ENCODE data around the gene NRIP1.

NRIP1 gene

DNA sequence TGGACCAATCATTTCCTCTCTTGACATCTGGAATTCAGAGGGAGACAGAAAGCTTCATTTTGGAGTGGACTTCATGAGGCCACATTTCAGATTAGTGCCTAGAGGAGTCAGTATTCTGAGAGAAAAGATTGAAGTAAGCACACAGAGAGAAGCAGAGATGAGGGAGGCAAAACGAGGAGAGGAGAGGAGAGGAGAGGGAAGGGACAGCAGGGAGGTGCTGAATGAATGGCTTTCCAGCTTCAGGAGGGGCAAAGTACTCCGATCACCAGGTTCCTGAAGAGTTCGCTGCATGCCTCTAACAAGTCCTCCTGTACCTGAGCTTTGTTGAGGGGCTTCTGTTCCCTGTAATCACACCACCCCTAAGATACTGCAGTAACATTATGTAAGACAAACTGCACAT lies 76.0 kb downstream of the NRIP1 start:
- Mint-ChIP-seq H3K36me3 (ENCODE audit: low read depth) (peaks cover 94% of the 10 kb centered on the region), H3K4me1 (peaks cover 55% of the 10 kb centered on the region), H3K9me3 (peaks cover 3% of the 10 kb centered on the region), H3K27me3 (ENCODE audit: low read depth) (no peaks in the 10 kb centered on the region), H3K4me3 (no peak overlapping the region), H3K27ac (peak overlapping the region; percentile 2 to 69 (median 45))
- TF ChIP-seq, protein P1, sequence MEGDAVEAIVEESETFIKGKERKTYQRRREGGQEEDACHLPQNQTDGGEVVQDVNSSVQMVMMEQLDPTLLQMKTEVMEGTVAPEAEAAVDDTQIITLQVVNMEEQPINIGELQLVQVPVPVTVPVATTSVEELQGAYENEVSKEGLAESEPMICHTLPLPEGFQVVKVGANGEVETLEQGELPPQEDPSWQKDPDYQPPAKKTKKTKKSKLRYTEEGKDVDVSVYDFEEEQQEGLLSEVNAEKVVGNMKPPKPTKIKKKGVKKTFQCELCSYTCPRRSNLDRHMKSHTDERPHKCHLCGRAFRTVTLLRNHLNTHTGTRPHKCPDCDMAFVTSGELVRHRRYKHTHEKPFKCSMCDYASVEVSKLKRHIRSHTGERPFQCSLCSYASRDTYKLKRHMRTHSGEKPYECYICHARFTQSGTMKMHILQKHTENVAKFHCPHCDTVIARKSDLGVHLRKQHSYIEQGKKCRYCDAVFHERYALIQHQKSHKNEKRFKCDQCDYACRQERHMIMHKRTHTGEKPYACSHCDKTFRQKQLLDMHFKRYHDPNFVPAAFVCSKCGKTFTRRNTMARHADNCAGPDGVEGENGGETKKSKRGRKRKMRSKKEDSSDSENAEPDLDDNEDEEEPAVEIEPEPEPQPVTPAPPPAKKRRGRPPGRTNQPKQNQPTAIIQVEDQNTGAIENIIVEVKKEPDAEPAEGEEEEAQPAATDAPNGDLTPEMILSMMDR (IDR thresholded peaks at IDR 0.05; ENCODE audit: unreplicated experiment in 3 of 3) = no peak

DNA sequence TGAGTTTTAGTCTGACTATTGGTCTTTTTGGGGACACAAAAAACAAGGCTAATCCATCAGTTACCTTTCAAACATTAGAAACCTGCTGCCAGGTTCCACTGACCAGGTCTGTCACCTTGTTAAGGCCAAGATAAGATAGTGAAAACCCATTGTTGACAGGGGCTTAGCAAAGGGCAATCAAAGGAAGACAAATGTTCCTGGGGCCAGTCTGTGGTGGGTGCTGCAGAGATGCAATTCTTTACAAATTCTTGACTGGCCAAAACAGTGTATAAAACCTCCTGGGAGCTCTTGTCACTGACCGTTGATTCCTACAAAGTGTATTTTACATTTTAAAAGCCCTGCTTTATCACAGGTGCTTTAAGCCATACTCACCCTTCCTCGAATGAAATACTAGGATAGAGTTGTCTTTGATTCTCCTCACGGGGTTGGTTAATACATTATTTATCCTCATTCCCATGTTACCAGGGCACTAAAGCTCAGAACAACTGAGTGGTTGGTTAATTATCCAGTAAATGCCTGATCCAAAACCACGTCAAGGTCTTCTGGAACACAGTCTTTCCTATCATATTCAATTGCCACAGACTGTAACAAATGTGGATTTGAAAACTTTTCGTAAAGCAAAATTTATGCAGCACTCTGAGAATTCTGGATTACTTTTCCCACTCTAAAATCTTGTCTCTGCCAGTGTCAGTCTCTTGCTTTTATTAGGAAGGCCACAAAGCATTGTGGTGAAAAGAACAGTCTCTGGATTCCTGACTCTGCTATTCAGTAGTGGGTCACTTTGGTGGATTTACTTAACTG lies 77.2 kb downstream of the NRIP1 start:
- peaks cover 3% of the 10 kb centered on the region for H3K9me3 Mint-ChIP-seq

DNA sequence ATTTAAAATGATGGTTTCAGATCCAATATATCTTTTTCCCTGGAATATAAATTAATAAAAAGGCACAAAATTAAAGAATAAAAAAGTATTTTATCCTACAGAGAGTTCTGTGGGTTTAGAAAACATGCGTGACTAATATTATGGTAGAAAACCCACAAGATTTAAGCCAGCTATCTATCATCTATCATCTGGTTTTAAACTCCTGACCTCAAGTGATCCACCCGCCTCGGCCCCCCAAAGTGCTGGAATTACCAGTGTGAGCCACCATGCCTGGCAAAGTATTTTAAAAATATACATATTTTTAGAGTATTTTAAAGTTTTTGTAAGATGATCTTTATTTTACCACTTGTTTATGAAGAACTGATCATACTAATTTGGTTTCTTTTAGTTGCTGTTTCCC lies 79.5 kb downstream of the NRIP1 start:
- TF ChIP-seq, protein P1 (IDR thresholded peaks at IDR 0.05; ENCODE audit: unreplicated experiment in 3 of 3) = no peak
- Mint-ChIP-seq H3K27ac (no peak overlapping the region), H3K36me3 (ENCODE audit: low read depth) (peaks cover 83% of the 10 kb centered on the region), H3K9me3 (peaks cover 3% of the 10 kb centered on the region), H3K4me3 (no peak overlapping the region), H3K4me1 (peaks cover 41% of the 10 kb centered on the region), H3K27me3 (ENCODE audit: low read depth) (no peaks in the 10 kb centered on the region)

More for the DNA sequence above, 77.2 kb downstream of the NRIP1 start:
- Mint-ChIP-seq H3K36me3 (ENCODE audit: low read depth) (peaks cover 94% of the 10 kb centered on the region), H3K27me3 (ENCODE audit: low read depth) (no peaks in the 10 kb centered on the region), H3K4me3 (no peak overlapping the region), H3K27ac (peak overlapping the region; percentile 53 to 92 (median 67)), H3K4me1 (peaks cover 58% of the 10 kb centered on the region)
- TF ChIP-seq, protein P1 (IDR thresholded peaks at IDR 0.05; ENCODE audit: unreplicated experiment in 3 of 3) = no peak

DNA sequence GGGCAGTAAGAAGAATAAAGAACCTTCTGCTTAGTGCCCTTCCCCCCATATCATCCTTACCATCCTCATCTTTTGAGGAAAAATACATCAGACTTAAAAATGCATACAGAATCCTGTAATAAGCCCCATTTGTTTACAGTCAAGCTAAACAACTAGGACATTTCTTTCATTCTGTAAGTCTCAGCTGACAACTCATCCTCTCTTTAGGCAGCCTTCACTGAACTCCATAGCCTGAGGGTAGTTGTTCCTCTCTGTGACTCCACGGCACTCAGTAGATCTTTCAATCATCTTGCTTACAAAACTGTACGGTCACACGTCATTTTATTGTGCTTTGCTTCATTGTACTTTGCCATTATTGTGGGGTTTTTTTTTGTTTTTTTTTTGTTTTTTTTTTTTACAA lies 82.5 kb downstream of the NRIP1 start:
- TF ChIP-seq, protein P1 (IDR thresholded peaks at IDR 0.05; ENCODE audit: unreplicated experiment in 3 of 3) = no peak
- Mint-ChIP-seq H3K4me3 (no peak overlapping the region), H3K27me3 (ENCODE audit: low read depth) (no peaks in the 10 kb centered on the region), H3K27ac (peak overlapping the region in 1 of 3 experiments; percentile 72), H3K9me3 (peaks cover 3% of the 10 kb centered on the region), H3K4me1 (peaks cover 34% of the 10 kb centered on the region), H3K36me3 (ENCODE audit: low read depth) (peaks cover 70% of the 10 kb centered on the region)

DNA sequence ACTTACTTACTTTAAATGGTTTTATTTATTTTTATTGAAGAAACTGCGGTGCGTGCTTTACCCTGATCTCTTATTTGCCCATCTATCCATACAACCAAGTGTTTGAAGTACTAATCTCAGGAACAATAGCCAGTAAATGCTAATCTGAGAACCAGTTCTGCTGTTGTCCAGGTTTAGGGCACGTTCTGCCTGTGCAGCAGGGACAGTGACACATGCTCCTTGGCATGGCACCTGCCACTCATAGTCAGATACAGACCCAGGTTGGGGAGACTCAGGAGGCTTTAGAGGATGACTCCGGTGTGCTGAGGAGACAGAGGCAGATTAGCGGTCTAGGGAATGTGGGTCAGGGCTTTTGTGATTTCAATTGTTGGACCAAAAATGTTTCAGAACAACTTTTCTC lies 83.6 kb downstream of the NRIP1 start:
- H3K4me1 Mint-ChIP-seq = peaks cover 29% of the 10 kb centered on the region
- no peaks in the 10 kb centered on the region for H3K27me3 Mint-ChIP-seq (ENCODE audit: low read depth)
- peaks cover 60% of the 10 kb centered on the region for H3K36me3 Mint-ChIP-seq (ENCODE audit: low read depth)
- TF ChIP-seq, protein P1 (IDR thresholded peaks at IDR 0.05; ENCODE audit: unreplicated experiment in 3 of 3) = no peak
- H3K4me3 Mint-ChIP-seq = no peak overlapping the region
- H3K27ac Mint-ChIP-seq = peak overlapping the region in 1 of 3 experiments; percentile 42
- H3K9me3 Mint-ChIP-seq = peaks cover 3% of the 10 kb centered on the region

DNA sequence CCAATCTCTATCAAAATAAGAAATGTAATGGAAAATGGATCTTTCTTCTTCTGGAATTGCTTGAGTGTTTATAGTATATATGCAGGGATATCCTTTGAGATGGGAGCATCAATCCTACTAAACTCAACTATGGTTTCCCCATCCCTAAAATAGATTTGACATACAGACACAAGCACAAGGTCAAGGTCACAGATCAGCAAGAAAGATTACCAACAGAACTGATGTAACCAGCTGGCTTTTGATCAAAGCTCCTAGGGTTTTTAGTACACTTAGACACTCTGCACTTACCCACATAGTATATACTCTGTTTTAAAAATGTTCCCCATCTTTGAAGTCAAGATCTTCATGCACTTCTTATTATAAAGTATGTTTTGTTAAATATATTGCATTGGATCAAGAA lies 85.5 kb downstream of the NRIP1 start:
- H3K4me1 Mint-ChIP-seq = peaks cover 28% of the 10 kb centered on the region
- H3K36me3 Mint-ChIP-seq (ENCODE audit: low read depth) = peaks cover 49% of the 10 kb centered on the region
- H3K27ac Mint-ChIP-seq = peak overlapping the region in 1 of 3 experiments; percentile 14
- H3K4me3 Mint-ChIP-seq = no peak overlapping the region
- H3K27me3 Mint-ChIP-seq (ENCODE audit: low read depth) = no peaks in the 10 kb centered on the region
- TF ChIP-seq, protein P1 (IDR thresholded peaks at IDR 0.05; ENCODE audit: unreplicated experiment in 3 of 3) = no peak
- no peaks in the 10 kb centered on the region for H3K9me3 Mint-ChIP-seq
